Immature natural killer cell (primary cell): ENCODE results near the gene FABP1. TPM values are rescaled to one million over a fixed set of nuclear protein-coding genes. Genes with fewer than 3 reads are reported as not detected.

Experiments
- DNase-seq, 3 donors: peaks; one replicate each; pipeline ENCODE4 v3.0.0; 2022; ENCODE audit warnings: mixed read lengths in 1 of 3
- H3K27ac Mint-ChIP-seq, 6 donors: one replicate each; pipeline ENCODE4 v1.8.0; 2020; ENCODE audit warnings: mixed read lengths in 6 of 6, mild to moderate bottlenecking in 5 of 6, inconsistent platforms in 4 of 6, moderate library complexity in 3 of 6
- H3K27me3 Mint-ChIP-seq, 3 donors: one replicate each; pipeline ENCODE4 v1.8.0; 2020 to 2021; ENCODE audit warnings: low read depth in 3 of 3, mild to moderate bottlenecking in 3 of 3, mixed read lengths in 3 of 3, moderate library complexity in 3 of 3, inconsistent platforms in 1 of 3
- H3K36me3 Mint-ChIP-seq, 3 donors: one replicate each; pipeline ENCODE4 v1.8.0; 2020; ENCODE audit warnings: mixed read lengths in 3 of 3, inconsistent platforms in 2 of 3, mild to moderate bottlenecking in 2 of 3
- H3K4me1 Mint-ChIP-seq, 2 donors: one replicate each; pipeline ENCODE4 v1.8.0; 2020; ENCODE audit warnings: inconsistent platforms in 2 of 2, mild to moderate bottlenecking in 2 of 2, mixed read lengths in 2 of 2, moderate library complexity in 1 of 2
- H3K4me3 Mint-ChIP-seq, 5 donors: one replicate each; pipeline ENCODE4 v1.8.0; 2020; ENCODE audit warnings: mild to moderate bottlenecking in 5 of 5, mixed read lengths in 5 of 5, inconsistent platforms in 3 of 5, moderate library complexity in 3 of 5
- H3K9me3 Mint-ChIP-seq, 6 donors: one replicate each; pipeline ENCODE4 v1.8.0; 2020; ENCODE audit warnings: mild to moderate bottlenecking in 6 of 6, mixed read lengths in 6 of 6, inconsistent platforms in 4 of 6, moderate library complexity in 3 of 6
- polyA plus RNA-seq, 3 donors: library from polyadenylated mRNA; unstranded; fragments of 300-500 nt; fragmentation: Illumina TruSeq; gene quantifications; one replicate each; pipeline ENCODE4 v1.2.3, GENCODE V29; 2021

FABP1 gene
- polyA plus RNA-seq, 3 donors from 2014 or later = not detected

GRCh38 chr2:88116669-88117432 is 11.0 kb downstream of the FABP1 start:
- no peaks in the 10 kb centered on the region for H3K4me1 Mint-ChIP-seq
- DNase-seq = no peak
- H3K27ac Mint-ChIP-seq = no peak overlapping the region
- peaks cover 1 to 6% (median 4%) of the 10 kb centered on the region in 3 donors for H3K27me3 Mint-ChIP-seq
- H3K4me3 Mint-ChIP-seq = no peak overlapping the region
- H3K9me3 Mint-ChIP-seq = no peaks in the 10 kb centered on the region
- H3K36me3 Mint-ChIP-seq = no peaks in the 10 kb centered on the region

DNA sequence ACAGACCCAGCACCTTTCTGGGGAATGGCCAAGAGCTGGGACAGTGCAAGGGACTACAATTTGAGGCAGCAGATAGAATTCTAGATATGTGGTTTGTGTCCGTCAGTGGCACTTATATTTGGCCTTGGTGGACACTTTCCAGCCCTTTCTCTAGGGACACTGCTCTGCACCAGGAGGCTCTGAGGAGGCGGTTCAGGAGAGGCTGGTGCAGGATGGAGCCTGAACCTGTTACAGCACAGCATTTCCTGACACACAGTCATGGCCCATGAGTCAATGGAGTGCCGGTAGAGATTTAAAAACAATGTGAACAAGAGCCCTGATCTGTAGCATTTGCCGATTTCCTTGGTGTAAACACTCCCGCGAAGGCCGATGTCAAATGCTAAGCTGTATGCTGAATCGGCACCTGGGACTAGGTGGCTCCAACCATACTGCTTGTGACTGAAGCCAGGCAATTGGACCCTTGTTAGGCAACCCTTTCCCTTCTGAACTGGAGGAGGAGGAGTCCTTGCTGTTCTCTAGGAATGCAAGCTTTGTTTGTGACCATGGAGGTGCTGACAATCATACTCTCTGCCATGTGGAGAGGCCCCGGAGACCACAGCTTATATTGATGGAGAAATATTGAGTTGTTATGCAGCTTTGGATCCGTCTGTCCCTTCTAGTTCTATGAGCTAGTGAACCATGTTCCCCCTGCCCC is 11.9 kb downstream of the FABP1 start:
- no peak for DNase-seq
- Mint-ChIP-seq H3K27me3 (peaks cover 0 to 6% (median 4%) of the 10 kb centered on the region in 3 donors), H3K4me3 (no peak overlapping the region), H3K4me1 (no peaks in the 10 kb centered on the region), H3K27ac (no peak overlapping the region), H3K36me3 (no peaks in the 10 kb centered on the region), H3K9me3 (no peaks in the 10 kb centered on the region)

- H3K27me3 Mint-ChIP-seq = peaks cover 0 to 6% (median 4%) of the 10 kb centered on the region in 3 donors
- H3K36me3 Mint-ChIP-seq = no peaks in the 10 kb centered on the region
- H3K4me3 Mint-ChIP-seq = no peak overlapping the region
- H3K4me1 Mint-ChIP-seq = no peaks in the 10 kb centered on the region
- DNase-seq = no peak
- no peaks in the 10 kb centered on the region for H3K9me3 Mint-ChIP-seq
- H3K27ac Mint-ChIP-seq = no peak overlapping the region
Observed at GRCh38 chr2:88114889-88115288, 13.0 kb downstream of the FABP1 start.

DNA sequence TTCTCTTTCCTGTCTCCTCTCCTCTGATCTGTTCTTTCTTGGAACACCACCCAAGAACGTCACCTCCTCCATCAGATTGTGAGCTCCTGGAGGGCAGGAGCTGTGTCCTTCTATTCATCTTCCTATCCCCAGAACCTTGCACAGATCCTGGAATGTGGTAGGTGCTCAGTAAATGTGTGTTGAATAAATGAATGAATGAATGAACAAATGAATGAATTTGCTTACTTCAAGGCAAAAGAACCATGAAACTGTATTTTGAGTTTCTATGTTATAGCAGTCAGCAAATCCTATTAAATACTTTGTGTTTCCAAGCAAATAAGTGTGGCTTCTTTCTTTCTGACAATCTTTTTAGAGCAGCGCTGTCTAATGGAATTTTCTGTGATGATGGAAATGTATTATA is 14.8 kb downstream of the FABP1 start:
- Mint-ChIP-seq H3K4me1 (no peaks in the 10 kb centered on the region), H3K27me3 (peaks cover 1 to 4% (median 2%) of the 10 kb centered on the region in 3 donors), H3K9me3 (no peaks in the 10 kb centered on the region), H3K4me3 (no peak overlapping the region), H3K36me3 (no peaks in the 10 kb centered on the region), H3K27ac (no peak overlapping the region)
- no peak for DNase-seq

DNA sequence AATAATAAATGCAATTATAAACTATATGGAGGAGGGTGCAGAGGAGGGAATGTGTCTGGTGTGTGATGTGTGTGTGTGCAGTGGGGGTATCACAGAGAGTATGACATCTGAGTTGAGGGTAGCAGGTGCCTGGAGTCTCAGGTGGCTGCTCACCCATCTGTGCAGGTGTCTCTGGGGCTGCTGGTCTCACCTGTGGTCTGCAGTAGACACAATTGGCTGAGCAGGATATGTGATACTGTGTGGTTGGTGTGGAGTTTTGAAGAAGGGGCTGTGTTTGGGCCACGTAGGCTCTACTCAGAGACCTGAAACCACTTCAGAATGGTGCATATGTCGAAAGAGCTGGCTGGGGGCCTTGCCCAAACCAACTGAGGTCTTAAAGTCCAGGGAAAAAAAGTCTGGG is 17.0 kb downstream of the FABP1 start:
- no peaks in the 10 kb centered on the region for H3K4me1 Mint-ChIP-seq
- DNase-seq = no peak
- H3K27me3 Mint-ChIP-seq = peaks cover 1 to 2% (median 2%) of the 10 kb centered on the region in 3 donors
- H3K36me3 Mint-ChIP-seq = no peaks in the 10 kb centered on the region
- no peaks in the 10 kb centered on the region for H3K9me3 Mint-ChIP-seq
- no peak overlapping the region for H3K4me3 Mint-ChIP-seq
- H3K27ac Mint-ChIP-seq = no peak overlapping the region

GRCh38 chr2:88108796-88109195 is 19.1 kb downstream of the FABP1 start:
- H3K4me1 Mint-ChIP-seq = no peaks in the 10 kb centered on the region
- H3K36me3 Mint-ChIP-seq = no peaks in the 10 kb centered on the region
- DNase-seq = no peak
- no peak overlapping the region for H3K4me3 Mint-ChIP-seq
- no peak overlapping the region for H3K27ac Mint-ChIP-seq
- no peaks in the 10 kb centered on the region for H3K9me3 Mint-ChIP-seq
- H3K27me3 Mint-ChIP-seq = peaks cover 0 to 2% (median 1%) of the 10 kb centered on the region in 3 donors

- no peak for DNase-seq
- Mint-ChIP-seq H3K4me3 (no peak overlapping the region), H3K36me3 (no peaks in the 10 kb centered on the region), H3K9me3 (no peaks in the 10 kb centered on the region), H3K4me1 (no peaks in the 10 kb centered on the region), H3K27ac (no peak overlapping the region), H3K27me3 (peaks cover 0 to 5% (median 0%) of the 10 kb centered on the region in 3 donors)
Observed at GRCh38 chr2:88100489-88100858, 27.4 kb downstream of the FABP1 start.

DNA sequence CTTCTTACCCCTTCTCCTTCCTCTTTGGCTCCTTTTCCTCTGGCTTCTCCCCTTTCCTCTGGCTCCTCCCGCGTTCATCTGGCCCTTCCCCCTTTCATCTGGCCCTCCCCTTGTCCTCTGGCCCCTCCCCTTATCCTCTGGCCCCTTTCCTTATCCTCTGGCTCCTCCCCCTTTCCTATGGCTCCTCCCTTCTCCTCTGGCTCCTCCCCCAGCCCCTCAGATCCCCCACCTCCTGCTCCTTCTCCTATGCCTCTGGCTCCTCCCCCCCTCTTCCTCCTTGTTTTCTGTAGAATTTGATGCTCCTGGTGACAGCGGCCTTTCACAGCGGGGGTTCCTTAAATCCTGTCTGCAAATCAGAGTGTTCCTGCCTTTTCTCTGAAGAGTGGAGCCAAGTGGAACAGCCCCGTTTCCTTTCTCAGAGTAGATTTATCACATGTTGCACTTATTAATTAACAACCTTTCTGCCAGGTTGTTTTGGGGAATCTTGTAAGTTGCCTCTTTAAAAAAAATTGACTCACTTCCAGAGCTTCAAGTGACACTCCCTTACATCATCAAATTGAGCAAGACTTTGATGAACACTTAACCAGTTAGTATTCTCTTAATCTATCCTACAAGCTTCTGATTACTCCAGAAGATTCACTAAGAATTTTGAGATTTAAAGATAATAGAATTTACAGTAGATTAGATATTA is 27.9 kb downstream of the FABP1 start:
- Mint-ChIP-seq H3K9me3 (no peaks in the 10 kb centered on the region), H3K4me1 (no peaks in the 10 kb centered on the region), H3K27ac (no peak overlapping the region), H3K27me3 (peaks cover 0 to 5% (median 1%) of the 10 kb centered on the region in 3 donors), H3K36me3 (no peaks in the 10 kb centered on the region), H3K4me3 (no peak overlapping the region)
- no peak for DNase-seq

GRCh38 chr2:88098558-88098900 is 29.3 kb downstream of the FABP1 start:
- H3K27ac Mint-ChIP-seq = no peak overlapping the region
- peaks cover 0 to 5% (median 1%) of the 10 kb centered on the region in 3 donors for H3K27me3 Mint-ChIP-seq
- H3K9me3 Mint-ChIP-seq = no peaks in the 10 kb centered on the region
- no peaks in the 10 kb centered on the region for H3K4me1 Mint-ChIP-seq
- H3K4me3 Mint-ChIP-seq = no peak overlapping the region
- no peaks in the 10 kb centered on the region for H3K36me3 Mint-ChIP-seq
- no peak for DNase-seq

DNA sequence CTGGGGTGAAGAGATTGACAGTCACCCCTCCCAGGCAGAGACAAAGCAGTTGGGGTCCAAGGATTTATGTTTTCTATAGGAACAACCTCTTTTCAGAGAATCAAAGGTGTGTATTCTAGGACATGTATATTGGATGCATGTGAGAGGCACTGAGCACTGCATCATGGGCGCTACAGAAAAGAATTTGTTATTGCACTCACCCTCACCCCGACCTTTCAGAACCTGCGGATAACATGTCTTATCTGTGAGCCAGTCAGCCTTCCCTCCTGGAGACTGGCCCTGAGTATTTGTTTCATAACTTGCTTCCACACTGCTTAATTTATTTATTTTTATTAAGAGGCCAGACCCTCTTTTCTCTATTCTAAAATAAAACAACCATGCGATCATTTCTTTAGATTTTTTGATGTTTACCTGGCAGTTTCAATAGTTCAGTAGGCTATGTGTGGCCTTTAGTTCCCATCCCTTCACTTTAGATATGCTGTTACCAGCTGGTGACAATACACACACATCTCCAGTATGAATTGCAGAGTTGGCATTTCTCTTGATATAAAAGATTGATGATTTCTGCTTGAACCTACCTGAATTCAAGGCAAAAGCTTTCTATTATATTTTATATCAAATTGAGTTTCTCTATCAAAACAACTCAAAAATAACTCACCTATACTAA is 29.8 kb downstream of the FABP1 start:
- peaks cover 0 to 5% (median 1%) of the 10 kb centered on the region in 3 donors for H3K27me3 Mint-ChIP-seq
- H3K4me1 Mint-ChIP-seq = no peaks in the 10 kb centered on the region
- H3K4me3 Mint-ChIP-seq = no peak overlapping the region
- no peaks in the 10 kb centered on the region for H3K9me3 Mint-ChIP-seq
- H3K27ac Mint-ChIP-seq = no peak overlapping the region
- H3K36me3 Mint-ChIP-seq = no peaks in the 10 kb centered on the region
- no peak for DNase-seq

GRCh38 chr2:88097192-88097591 is 30.7 kb downstream of the FABP1 start:
- no peaks in the 10 kb centered on the region for H3K36me3 Mint-ChIP-seq
- no peak overlapping the region for H3K4me3 Mint-ChIP-seq
- H3K9me3 Mint-ChIP-seq = no peaks in the 10 kb centered on the region
- no peaks in the 10 kb centered on the region for H3K4me1 Mint-ChIP-seq
- no peak overlapping the region for H3K27ac Mint-ChIP-seq
- peaks cover 0 to 5% (median 1%) of the 10 kb centered on the region in 3 donors for H3K27me3 Mint-ChIP-seq
- no peak for DNase-seq

GRCh38 chr2:88096708-88097107 is 31.2 kb downstream of the FABP1 start:
- Mint-ChIP-seq H3K27ac (no peak overlapping the region), H3K27me3 (peaks cover 0 to 5% (median 1%) of the 10 kb centered on the region in 3 donors), H3K4me3 (no peak overlapping the region), H3K36me3 (no peaks in the 10 kb centered on the region), H3K4me1 (no peaks in the 10 kb centered on the region), H3K9me3 (no peaks in the 10 kb centered on the region)
- DNase-seq = no peak

- Mint-ChIP-seq H3K9me3 (no peaks in the 10 kb centered on the region), H3K27ac (no peak overlapping the region), H3K4me1 (peaks cover 0 to 5% of the 10 kb centered on the region in 2 donors), H3K27me3 (peaks cover 0 to 5% (median 1%) of the 10 kb centered on the region in 3 donors), H3K4me3 (no peak overlapping the region), H3K36me3 (no peaks in the 10 kb centered on the region)
- no peak for DNase-seq
Observed at GRCh38 chr2:88095022-88095421, 32.8 kb downstream of the FABP1 start.

- no peaks in the 10 kb centered on the region for H3K9me3 Mint-ChIP-seq
- peaks cover 0 to 4% (median 3%) of the 10 kb centered on the region in 3 donors for H3K27me3 Mint-ChIP-seq
- H3K27ac Mint-ChIP-seq = no peak overlapping the region
- no peaks in the 10 kb centered on the region for H3K36me3 Mint-ChIP-seq
- DNase-seq = no peak
- no peak overlapping the region for H3K4me3 Mint-ChIP-seq
- peaks cover 0 to 5% of the 10 kb centered on the region in 2 donors for H3K4me1 Mint-ChIP-seq
Observed at GRCh38 chr2:88092773-88093172, 35.1 kb downstream of the FABP1 start.
